HS-27A (cell line): Measurements from ENCODE around the gene TBC1D2.
"Not testable (repeated sequence)": the region's sequence is repeated elsewhere in the genome, so short reads cannot be mapped to it uniquely, and the experiment has no call there.

Experiments
- DNase-seq: peaks from one replicate; pipeline ENCODE4 v3.0.0-alpha.2; 2012; ENCODE audit warnings: low read depth, missing footprints

The TBC1D2 gene, protein sequence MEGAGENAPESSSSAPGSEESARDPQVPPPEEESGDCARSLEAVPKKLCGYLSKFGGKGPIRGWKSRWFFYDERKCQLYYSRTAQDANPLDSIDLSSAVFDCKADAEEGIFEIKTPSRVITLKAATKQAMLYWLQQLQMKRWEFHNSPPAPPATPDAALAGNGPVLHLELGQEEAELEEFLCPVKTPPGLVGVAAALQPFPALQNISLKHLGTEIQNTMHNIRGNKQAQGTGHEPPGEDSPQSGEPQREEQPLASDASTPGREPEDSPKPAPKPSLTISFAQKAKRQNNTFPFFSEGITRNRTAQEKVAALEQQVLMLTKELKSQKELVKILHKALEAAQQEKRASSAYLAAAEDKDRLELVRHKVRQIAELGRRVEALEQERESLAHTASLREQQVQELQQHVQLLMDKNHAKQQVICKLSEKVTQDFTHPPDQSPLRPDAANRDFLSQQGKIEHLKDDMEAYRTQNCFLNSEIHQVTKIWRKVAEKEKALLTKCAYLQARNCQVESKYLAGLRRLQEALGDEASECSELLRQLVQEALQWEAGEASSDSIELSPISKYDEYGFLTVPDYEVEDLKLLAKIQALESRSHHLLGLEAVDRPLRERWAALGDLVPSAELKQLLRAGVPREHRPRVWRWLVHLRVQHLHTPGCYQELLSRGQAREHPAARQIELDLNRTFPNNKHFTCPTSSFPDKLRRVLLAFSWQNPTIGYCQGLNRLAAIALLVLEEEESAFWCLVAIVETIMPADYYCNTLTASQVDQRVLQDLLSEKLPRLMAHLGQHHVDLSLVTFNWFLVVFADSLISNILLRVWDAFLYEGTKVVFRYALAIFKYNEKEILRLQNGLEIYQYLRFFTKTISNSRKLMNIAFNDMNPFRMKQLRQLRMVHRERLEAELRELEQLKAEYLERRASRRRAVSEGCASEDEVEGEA

DNA sequence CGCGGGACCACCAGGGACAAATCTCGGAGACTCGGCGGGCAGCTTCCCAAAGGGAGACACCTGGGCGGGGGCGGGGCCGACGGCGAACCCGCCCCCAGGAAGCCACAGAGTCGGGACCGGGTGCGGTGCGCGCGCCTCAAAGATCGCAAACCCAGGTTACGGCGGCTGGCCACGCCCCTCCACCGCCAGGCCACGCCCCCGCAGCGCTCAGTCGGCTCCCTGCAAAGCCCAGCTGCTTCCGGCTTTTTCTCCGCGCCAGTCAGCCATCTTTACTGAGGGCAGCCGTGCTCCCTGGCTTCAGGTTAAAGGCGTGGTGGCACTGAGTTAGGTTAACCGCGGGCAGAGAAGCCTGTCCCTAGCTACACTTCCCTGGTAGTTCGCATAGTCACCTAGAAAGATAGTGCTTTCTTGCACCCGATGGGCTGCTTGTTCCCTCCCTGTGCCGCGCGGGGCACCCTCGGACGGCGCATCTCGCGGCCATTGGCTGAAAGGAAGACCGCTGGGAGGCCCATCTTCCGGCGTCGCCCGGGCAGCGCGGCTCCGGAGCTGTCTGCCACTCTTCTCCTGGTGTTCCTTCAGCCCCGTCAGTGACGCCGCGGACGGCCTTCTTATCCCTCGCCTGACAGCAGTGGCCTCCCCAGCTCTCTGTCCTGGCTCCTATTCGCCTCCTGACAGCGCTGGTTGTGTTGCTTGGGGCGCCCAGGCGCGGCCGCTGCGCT lies at the start of gene TBC1D2:
TSS of gene TBC1D2 (minus strand) at position 72 of the 719 bp plus-strand sequence. CDS start 108 bp downstream, outside the sequence.
- DNase-seq, result peak; percentile 89

DNA sequence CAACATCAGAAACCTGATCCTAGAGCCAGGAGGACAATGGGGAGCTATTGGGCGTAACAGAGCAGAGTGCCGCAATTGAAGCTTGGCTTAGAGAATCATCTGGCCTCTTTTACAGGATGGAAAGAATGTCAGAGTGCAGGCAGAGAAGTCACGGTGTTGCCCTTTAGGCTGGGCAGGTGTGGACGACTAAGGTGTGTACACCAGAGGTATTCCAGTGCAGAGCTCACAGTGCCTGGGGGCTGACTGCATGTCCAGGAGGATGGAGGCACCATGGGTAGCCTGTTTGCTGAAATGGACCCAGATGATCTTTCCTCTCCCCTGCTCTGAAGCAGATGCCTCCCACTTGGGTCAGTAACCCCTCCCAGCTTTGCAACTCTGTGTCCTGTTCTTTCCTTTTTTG lies 48.9 kb upstream of the TBC1D2 start:
- DNase-seq, result no peak

DNA sequence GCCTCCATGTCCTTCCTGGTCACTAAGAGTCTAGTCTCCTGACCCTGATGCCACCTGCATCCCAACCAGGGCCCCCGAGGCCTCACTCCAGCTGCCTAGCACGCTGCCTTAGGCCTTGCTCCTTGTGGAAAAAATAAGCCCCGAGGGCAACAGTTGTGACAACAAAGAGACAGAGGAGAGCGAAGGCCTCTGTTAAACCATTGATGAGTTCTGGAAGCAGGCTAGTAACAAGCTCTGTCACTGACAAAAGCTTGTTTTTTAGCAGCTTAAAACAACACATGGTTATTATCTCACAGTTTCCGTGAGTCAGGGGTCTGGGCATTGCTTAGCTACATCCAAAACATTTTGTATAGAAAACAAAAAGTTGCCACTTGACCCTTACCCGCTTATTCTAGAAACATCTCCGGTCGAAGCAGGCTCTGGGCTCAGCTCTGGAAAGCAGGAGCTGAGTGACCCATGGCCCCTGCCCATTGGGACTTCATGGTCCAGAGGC lies 48.2 kb upstream of the TBC1D2 start:
- no peak for DNase-seq

DNA sequence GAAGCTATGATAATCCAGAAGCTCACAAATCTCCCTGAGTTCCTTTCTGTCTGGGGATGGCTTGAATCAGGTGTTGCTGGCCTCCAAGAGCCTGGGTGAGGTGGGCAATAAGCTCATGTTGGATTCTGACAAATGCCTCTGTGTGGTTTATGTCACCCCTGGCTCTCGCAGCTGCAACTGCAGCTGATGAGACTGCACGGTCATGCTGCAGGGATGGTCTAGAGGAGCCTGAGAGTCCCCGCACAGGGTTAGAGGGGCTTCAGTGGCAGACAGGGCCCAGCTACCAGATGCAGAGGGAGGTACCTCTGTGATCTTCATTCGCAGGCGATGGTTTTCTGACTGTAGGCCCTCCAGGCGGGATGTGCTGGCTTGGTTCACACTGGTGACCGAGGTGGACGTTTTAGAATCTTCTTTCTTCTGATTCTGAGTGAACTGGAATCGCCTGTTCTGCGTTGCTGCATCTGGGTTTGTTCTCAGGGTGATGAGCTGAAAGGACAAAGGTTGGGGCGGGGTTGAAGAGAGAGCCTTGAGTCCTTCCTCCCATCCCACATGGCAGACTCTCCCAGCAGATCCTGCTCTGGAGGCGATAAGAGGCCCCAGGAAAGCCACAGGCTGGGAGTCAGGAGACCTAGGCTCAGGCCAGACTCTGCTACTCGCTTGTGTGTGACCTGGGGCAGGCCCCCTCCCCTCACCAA lies 47.6 kb upstream of the TBC1D2 start:
- no peak for DNase-seq

DNA sequence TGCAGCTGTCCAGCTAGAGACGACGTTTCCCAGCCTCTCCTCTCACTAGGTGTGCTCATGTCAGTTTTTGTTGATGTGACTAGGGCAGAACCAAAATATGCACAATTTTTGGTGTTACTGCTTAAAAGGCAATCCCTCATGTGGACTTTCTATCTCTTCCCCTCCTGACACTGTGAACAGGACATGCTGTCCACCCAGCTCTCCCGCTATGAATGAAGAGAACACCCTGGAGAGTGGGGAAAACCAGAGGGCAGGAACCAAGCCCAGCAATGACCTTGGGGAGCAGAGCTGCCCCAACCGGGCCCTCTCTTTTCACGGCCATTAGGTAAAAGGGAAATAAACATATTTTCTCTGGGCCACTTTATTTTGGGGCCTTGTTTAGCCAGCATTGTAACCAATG lies 46.7 kb upstream of the TBC1D2 start:
- no peak for DNase-seq

DNA sequence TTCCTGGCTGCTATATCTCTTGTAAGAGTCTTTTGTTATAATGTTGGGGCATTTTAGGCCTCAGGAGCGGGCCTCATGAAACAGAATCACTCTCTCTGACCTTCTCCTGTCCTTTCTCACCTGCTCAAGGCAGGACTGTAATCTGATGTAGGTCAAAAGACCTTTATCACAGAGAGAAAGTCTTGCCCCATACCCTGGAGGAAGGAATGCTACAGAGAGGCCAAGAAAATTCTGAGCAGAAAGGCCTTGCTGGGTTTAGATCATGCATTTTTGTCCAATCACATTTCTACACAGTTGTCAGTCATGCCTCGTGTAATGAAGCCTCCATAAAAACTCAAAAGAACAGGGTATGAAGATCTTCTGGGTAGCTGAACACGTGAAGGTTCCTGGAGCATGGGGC lies 45.2 kb upstream of the TBC1D2 start:
- no peak for DNase-seq

DNA sequence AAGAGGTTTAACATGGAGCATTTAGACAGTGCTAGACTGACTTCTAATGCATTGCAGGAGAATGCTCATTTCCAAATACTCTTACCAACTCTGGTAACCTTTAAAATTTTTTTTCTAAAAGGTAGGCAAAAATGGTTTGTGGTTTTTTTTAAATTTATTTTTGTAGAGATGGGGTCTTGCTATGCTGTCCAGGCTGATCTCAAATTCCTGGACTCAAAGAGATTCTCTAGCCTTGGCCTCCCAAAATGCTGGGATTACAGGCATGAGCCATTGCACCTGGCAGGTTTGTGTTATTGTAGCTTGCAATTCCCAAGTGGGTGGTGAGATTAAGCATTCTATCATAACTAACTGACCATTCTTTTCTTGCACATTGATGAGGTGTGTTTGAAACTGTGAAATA lies 43.0 kb upstream of the TBC1D2 start:
- no peak for DNase-seq

DNA sequence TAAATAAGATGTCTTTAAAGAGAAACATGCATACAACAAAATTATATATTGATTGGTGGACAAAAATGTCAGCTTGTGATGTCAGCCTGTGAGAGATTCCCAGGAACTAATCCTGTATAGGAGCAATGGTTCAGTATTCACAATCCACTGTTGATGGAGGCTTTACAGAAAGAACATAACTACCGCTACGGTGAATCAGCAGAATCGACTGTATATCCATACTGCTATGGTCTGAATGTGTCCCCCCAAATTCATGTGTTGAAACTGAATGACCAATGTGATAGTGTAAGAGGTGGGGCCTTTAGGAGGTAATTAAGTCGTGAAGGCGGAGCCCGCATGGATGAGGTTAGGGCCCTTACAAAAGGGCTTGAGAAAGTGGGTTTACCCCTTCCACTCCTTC lies 40.4 kb upstream of the TBC1D2 start:
- DNase-seq, result no peak

DNA sequence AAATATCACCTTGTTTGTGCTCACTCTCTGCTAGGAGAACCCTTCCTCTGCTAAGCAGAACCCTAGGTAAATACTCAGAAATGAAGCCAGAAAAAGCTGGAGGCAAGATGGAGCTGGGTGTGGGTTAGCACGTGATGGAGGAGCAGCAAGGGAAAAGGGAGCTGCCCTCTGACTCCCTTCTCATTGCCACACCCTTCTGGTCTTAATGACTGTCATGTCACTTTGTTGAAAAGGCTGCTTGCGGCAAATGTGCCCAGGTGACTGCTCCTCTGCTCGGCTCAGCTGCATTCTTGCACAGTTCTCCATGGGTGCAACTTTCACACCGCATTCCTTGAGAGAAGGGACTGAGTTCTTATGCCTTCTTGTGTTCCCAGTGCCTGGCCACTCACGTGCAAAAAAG lies 36.4 kb upstream of the TBC1D2 start:
- DNase-seq, result no peak

DNA sequence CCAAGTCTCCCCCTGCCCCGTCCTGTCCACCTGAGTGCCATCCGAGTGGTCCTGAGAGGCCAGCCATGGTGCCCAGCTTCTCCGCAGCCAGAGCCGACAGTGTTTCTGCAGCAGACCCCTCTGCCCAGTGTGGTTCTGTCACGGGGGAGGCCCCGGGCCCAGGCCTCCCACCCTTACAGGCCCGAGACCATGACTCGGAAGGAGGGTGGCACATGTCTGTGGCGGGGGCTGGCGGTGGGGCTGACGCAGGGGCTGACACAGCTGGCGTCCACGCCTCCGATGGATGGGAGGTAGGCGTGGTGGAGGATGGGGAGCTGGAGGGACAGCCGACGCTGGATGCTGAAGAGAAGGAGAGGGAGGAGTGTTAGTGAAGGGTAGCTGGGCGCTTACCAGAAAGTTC lies 35.0 kb upstream of the TBC1D2 start:
- DNase-seq, result no peak

DNA sequence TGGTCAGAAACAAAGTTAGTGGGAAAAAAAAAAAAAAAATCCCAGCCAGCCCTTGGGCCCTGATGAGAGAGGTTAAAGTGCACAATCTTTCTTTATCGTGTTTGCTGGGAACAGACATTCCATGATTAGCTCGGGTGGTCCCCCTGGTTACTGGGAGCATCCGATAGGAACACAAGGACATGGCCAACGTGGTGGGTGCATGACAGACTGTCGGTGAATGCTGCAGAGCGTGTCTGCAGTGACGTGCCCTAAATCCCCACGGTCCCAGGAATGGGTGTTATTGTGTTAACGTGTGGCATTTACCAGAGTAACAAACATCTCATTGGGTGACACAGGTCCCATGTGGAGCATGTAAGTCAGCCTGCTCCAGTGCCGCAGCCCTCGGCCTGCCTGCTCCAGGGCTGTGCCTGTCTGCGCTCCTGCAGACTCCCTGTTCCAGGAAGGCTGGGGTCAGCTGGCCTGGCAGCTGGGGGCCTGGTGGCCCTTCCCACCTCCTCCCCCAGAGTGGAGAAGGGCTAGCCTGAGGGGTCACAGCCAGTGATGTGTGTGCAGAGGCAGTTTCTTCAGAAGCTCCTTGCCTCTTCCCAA lies 34.3 kb upstream of the TBC1D2 start:
- no peak for DNase-seq

DNA sequence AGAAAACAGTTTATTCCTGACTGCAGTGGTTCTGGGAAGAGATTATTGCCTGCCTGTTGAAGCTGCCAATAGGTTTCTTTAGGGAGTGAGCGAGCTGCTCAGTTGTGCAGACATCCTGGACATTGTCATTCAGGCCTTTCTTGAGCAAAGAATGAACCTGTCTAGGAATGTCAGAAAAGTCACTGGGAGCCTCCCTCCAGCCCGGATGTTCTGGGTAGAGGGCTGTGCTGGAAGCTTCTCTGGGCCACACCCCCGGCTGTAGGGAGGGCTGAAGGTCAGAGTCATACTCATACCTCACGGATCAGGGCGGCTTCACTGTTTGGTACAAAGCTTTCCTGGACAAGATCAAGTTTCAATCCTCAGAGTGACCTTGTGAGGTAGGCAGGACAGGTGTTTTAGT lies 33.4 kb upstream of the TBC1D2 start:
- no peak for DNase-seq

DNA sequence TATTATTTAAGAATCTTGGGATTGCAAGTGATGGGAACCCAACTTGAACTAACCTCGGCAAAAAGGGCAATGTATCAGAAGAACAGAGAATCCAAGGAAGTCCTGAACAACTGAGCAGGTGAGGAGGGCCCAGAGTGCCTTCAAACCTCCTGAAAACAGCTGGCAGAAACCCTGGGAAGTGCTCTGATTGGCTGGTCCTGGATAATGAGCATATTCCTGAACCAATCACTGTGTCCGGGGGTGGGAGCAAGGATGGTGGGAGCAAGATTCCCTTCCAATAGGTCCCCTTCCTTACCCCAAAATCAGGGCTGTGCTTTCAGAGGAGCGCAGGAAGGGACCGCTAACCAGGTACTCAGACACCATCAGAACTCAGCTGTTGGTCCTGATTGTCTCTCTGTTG lies 31.9 kb upstream of the TBC1D2 start:
- DNase-seq, result no peak

DNA sequence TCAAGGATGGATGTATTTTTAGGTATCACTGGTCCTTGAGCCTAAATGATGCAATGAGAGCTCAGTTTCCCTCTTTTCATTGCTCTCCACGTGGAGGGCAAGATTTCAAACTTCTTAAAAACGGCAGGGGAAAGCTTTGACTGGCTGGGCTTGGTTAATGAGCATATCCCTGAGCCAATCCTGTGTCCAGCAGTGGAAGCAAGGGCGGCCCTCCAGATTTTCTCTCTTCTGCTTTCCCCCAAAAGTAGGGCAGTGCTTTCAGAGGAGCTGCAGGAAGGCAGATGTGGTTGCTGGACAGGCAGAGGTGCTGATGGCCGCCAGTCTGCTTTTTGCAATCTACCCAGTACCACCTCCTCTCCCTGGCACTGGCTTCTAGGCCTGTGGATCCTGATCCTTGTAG lies 30.0 kb upstream of the TBC1D2 start:
- DNase-seq, result no peak

DNA sequence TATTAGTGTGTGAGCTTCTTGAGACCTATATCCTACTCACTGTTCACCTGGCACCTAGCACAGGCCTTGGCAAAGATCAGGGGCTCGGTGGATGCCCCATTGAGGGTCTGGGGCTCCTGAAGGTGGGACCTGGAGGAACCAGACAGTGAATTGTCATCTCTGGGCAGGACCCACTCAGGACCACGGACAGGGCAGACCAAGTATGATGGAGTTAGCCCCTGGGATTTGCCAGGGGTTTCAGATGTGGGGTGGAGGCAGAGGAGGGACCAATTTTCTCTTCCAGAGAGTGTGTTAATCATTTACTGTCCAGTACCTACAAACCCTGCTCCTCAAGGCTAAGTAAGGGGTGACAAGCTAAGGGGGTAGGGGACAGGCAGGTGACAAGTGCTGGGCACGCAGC lies 29.3 kb upstream of the TBC1D2 start:
- no peak for DNase-seq

DNA sequence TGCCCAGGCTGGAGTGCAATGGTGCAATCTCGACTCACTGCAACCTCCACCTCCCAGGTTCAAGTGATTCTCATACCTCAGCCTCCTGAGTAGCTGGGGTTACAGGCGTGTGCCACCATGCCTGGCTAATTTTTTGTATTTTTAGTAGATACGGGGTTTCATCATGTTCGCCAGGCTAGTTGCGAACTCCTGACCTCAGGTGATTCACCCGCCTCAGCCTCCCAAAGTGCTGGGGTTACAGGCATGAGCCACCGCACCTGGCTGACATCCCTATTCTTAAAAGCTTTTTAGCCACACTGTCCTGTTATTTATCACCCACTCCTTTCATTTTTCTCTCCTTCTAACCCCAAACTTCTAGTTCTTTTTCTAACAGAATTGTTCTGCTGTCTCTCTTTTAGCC lies 27.7 kb upstream of the TBC1D2 start:
- DNase-seq, result not testable (repeated sequence)

DNA sequence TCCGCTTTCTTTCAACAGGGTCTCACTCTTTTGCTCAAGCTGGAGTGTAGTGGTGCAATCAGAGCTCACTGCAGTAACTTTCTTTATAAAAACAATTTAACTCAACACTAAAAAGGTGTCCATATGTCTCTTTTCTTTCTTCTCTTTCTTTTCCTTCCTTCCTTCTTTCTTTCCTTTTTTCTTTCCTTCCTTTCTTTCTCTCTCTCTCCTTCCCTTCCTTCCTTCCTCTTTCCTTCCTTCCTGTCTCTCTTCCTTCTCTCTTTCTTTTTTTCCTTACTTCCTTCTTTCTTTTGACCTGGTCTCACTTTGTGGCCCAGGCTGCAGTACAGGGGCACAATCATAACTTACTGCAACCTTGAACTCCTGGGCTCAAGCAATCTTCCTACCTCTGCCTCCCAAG lies 25.8 kb upstream of the TBC1D2 start:
- DNase-seq, result no peak

DNA sequence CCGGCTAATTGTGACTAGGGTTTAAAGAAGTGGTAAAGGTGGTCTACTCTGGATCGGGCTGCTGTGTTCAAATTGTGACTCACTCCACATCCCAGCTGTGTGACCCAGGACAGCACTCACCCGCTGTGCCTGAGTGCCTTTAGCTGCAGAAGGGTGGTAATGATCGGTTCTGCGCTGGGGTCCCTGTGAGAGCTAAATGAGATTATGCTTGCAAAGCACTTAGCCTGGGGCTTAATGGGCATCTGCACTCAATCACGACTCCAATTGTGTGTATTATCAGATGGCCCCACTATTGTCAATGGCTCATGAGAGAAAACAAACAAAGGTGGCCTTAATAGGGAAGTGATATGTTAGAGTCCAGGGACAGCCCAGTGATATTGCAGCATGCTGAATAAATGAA lies 25.1 kb upstream of the TBC1D2 start:
- DNase-seq, result no peak

DNA sequence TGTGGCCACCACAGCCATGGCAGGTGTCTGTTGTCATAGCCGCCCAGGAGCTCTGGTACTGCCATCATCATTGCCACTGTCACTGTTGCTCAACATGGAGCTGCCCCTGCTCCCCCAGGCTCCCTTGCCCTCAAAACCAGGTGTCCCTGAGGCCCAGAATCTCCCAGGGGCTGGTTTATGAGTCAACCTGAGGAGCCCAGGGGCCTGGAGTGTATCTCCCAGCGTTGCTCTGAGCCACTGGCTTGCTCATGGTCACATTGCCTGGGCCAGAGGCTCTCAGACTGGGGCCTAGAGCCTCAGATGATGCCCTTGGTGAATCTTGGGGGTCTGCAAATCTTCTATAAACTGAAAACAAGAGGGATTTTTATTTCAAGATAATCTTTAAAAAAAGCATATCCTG lies 24.7 kb upstream of the TBC1D2 start:
- no peak for DNase-seq

DNA sequence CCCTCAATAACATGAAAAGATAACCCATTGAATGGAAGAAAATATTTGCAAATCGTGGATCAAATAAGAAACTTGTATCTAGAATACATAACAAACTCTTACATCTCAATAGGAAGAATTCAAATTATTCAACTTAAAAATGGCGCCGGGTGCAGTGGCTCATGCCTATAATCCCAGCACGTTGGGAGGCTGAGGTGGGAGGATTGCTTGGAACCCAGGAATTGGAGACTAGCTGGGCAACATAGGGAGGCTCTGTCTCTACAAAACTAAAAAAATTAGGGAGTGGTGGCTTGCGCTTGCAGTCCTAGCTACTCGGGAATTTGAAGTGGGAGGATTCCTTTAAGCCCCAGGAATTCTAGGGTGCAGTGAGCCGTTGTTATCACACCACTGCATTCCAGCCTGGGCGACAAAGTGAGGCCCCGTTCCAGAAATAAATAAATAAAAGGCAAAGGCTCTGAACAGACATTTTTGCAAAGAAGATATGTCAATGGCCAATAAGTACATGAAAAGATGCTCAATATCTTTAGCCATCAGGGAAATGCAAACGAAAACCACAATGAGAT lies 21.5 kb upstream of the TBC1D2 start:
- no peak for DNase-seq

DNA sequence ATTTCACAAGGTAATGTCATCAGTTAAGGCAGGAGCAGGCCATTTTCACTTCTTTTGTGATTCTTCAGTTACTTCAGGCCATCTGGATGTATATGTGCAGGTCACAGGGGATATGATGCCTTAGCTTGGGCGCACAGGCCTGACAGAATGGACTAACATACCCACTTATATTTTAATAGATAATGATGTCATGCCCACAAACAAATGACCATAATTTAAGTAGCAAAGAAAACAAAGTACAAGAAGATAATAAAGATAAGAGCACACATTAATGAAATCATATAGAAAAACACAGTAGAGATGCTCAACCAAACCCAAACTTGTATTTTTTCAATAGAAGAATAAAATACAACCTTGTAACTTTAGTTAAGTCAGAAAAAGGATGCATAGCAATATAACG lies 19.7 kb upstream of the TBC1D2 start:
- no peak for DNase-seq
